ENCODE measurements around the gene SART1.
"Not testable (repeated sequence)": the region's sequence is repeated elsewhere in the genome, so short reads cannot be mapped to it uniquely, and the experiment has no call there.

The SART1 gene

GRCh38 chr11:66020212-66020611, 58.7 kb downstream of the SART1 start:
- DNase-seq: no peak

GRCh38 chr11:66020618-66021357, 59.3 kb downstream of the SART1 start:
- DNase-seq: no peak

- DNase-seq: peak; percentile 65 to 79 (median 67)
These were observed 61.1 kb downstream of the SART1 start for GRCh38 chr11:66022401-66023185.

DNA sequence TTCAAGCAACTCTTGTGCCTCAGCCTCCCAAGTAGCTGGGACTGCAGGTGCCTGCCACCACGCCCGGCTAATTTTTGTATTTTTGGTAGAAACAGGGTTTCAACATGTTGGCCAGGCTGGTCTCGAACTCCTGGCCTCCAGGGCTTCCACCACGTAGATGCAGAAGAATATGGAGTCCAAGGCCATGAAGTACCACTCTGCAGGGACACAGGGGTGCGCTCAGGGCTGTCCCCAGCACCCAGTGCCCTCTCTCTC, 61.6 kb downstream of the SART1 start:
- DNase-seq: not testable (repeated sequence)

GRCh38 chr11:66026017-66026529, 64.5 kb downstream of the SART1 start, which contains the start of gene CATSPER1:
CATSPER1 (minus strand) TSS chr11:66026479; CDS start chr11:66026379, 100 bp downstream.
- no peak for DNase-seq

Data from activated naive CD4-positive, alpha-beta T cell (primary cell).